OCI-M2 (cell line): Measurements from ENCODE around the gene EFHC2.
"Not testable (repeated sequence)": the region's sequence is repeated elsewhere in the genome, so short reads cannot be mapped to it uniquely, and the experiment has no call there.

Experiments used
- DNase-seq: peaks from one replicate; lab custom pipeline; 2025; ENCODE audit not compliant: unreplicated experiment; lab: John Stamatoyannopoulos, UW

Gene EFHC2

DNA sequence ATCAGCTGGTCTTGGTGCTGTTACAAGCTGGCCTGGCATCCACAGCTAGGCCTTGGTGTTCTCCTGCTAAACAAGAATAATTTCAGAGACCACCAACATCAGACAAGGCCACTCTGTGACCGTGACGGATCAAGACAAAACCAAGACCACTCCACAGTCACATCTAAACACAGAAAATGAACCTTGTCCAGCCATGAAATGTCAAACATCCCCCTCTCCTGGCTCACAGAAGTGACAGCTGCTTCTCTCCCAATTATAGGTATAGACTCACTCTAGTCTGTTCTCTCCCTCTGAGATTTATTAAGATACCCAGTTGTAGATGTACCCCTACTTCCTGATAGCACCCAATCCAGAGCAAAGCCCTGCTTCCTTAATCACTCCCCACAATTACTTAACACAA lies 40.4 kb downstream of the EFHC2 start:
- DNase-seq: no peak

DNA sequence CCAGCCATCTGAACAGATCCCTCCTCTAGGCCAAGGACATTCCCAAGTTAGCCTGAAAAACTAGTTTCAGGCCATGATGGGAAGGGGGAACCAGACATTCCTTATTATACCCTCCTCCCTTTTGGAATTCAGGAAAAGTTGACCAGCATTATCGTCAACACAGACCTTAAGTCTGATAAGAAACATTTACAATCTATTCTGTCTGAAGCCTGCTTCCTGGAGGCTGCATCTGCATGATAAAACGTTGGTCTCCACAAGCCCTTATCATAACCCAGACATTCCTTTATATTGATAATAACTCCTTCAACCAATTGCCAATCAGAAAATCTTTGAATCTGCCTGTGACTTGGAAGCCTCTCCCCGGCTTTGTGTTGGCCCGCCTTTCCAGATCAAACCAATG lies 44.3 kb downstream of the EFHC2 start:
- no peak for DNase-seq

DNA sequence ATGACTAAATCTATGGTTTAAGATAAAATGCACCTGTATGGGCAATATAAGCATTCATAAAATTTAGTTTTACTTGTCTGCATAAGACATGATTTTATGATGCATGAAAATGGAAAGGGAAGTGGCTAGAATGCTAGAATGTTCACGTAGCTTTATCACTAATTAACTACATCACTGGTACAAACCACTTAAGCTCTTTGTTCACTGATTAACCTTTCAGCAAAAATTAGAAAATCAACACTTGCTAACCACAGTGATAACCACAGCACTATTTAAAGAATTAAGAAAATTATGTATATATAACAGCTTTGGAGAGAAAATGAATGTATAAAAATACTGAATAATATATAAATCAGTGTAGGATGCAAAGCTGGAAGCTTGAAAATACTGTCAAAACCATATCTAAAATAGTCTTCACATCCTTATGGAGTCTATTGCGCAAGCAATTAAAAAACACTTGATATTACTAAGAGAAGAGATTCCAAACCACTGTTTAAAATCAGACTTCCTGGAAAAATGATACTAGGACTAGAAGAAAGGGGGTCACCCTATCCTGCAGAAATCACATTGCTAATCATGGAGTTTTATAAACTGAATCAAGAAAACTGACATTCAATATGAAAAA lies 51.9 kb downstream of the EFHC2 start:
- no peak for DNase-seq

DNA sequence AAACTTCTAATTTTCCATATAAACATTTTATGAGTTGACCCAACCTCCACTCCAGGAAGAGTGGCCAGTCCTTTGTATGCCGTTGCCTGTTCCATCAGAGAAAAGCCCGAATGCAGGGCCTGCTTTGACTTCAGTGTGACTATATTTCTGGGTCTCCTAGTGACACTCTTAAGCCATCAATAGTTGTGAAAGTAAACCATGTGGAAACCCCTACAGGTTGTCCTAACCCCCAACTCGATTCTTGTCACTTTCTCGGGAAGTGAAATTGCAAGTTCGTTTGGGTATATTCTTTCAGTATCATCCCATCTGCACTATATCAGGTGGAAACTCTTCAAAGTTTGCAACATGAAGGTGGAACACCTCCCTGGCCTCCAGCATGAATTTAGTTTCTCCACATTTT lies 52.8 kb downstream of the EFHC2 start:
- DNase-seq: no peak

DNA sequence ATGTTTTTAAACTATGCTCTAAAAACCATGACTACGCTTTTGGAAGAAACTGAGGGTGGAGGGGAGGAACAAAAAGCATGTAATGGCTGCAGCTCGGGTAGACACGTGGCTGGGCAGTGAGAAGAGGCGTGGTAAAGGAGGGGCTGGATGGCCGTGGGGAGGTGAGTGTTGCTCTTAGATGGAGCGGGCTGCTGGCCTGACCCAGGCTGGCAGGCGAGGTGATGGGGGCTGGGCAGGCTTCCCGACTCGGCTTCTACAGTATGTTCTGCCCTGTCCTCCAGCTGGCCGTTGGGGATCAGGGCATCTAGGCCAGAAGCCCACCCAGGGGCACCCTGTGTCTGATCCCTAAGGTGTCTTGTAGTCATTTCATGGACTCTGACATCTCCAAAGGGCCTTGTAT lies 60.7 kb downstream of the EFHC2 start:
- no peak for DNase-seq

DNA sequence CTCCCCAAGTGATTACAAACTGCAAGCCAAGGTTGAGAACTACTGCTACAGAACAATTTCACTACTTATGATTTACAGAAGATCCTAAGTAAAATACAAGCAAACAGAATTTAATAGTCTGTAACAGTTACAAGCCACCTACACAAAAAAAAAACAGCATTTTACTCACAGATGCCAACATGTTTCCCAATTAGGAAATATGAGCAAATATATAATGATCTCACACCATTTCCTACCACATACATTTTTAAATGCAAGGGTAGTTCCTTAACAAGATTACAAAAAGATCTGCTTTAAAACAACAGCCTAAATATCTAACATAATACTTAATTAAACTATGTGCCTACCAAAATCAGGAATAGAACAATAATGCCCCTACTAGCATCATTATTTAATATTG lies 63.4 kb downstream of the EFHC2 start:
- DNase-seq: no peak

DNA sequence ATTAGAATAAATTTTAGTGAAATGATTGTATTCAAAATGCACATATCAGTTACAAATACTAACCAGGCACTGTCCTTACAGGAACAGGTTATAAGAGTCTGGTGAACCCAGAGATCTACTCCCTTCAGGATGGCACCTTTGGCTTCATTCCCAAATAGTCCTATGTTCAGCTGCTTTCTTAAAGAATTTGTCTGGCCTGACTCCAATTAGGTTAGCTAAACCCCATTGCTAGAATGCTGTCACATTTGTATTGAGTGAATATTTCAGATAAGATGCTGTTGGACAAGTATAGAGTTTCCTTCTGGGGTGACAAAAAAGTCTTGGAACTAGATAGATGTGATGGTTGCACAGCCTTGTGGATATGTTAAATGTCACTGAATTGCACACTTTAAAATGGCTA lies 69.4 kb downstream of the EFHC2 start:
- no peak for DNase-seq

DNA sequence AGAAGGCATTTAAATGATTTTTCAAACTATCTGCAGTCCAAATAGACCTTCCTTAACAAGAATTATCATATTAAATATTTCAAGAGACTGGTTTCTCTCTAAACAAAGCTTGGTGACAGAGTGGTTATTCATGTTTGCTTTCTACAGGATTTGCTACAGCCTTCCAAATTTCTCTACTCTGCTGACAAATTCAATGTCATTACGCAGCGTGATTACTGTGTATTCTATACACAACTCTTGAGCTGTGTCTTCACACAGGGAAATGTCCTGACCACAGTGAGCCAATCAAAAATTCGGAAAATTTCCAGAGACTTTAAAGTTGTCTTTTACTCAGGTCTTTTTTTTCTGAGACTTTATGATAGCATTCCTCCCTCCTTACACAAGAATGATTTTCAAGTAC lies 75.6 kb downstream of the EFHC2 start:
- no peak for DNase-seq

DNA sequence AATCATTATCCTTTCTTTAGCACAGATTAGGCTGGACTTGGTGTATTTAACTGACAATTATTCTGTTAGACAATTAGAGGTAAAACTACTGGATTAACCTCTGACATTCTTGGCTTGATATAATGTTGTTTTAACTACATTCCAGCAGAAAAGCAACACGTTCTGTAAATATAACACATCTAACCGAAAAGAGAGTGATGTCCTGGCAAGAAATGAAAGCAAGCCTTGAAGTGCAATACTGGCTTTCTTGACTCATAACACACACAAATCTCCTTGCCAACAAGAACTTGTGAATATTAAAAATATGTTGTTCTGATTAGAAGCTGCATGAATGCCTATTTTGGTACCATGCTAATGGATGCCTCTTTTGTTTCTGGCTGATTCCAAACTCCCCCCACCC lies 76.4 kb downstream of the EFHC2 start:
- no peak for DNase-seq

DNA sequence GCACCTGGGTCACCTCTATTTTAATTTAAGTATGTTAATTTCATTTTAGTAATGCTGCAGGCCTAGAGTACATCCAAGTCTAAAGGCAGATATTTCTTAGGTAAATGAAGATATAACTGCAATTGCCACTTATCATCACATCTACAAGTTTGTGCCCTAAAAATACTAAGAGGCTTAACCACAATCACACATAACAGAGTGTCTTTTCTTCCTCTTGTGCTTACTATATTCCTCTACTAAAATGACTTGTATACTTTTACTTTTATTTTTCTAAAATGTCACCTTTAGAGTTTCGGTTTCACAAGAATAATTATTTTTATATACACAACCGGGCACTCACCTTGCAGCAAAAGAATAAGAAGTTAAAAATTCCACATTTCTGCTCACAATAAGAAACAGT lies 77.9 kb downstream of the EFHC2 start:
- no peak for DNase-seq

DNA sequence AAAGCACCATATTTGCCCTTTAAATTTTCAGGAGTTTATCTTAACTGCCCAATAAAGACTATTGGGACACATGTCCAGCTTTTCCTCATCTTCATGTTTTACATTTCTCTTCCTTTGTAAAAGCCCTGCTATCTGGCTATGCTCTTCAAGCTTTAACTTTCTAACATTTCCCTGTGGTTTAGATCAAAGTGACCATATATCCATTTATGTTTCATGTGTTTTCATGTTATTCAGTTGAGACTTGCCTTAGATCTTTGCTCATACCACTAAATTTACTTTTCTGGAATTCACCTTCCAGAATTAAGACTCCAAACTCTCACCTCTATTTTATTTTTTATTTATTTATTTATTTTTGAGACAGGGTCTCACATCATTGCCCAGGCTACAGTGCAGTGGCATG lies 78.5 kb downstream of the EFHC2 start:
- DNase-seq: no peak

DNA sequence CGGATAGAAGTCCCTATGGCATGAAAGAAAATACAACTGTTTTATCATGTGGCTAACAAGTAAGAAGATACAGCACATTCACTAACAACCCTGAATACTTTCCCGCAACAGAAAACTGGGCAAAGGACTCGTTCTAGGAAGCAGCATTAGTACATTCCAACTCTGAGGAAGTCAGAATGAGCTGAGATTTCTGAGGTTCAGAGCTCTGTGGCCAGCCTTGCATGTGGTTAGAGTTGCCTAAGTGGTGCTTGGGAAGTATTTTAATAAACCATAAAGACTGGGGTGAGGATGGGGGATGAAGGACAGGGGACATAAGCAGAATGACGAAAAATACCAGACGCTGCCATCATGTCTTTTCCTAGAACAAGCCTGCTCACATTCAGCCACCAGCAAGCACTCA lies 82.2 kb downstream of the EFHC2 start:
- DNase-seq: no peak

DNA sequence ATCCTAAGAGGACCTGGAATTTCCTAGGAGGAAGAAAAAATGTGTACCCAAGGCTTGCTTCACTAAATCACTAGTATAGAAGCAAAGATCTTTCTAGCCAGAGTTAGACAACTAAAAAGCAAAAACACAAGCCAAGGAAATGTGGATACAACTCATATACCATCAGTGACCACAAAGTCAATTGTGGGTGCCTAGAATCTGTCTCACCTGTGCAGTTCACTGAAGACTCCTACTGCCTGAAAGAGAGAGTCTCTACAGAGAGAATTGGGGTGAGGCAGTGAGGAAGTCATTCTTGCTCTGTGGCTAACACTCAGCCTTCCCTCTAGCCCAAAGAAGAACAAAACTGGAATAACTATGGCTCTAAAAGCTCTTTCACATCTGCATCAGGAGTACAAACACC lies 82.9 kb downstream of the EFHC2 start:
- DNase-seq: no peak

DNA sequence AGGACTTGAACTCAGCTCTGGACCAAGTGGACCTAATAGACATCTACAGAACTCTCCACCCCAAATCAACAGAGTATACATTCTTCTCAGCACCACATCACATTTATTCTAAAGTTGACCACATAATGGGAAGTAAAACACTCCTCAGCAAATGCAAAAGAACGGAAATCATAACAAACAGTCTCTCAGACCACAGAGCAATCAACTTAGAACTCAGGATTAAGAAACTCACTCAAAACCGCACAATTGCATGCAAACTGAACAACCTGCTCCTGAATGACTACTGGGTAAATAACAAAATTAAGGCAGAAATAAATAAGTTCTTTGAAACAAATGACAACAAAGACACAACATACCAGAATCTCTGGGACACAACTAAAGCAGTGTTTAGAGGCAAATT lies 87.7 kb downstream of the EFHC2 start:
- not testable (repeated sequence) for DNase-seq

DNA sequence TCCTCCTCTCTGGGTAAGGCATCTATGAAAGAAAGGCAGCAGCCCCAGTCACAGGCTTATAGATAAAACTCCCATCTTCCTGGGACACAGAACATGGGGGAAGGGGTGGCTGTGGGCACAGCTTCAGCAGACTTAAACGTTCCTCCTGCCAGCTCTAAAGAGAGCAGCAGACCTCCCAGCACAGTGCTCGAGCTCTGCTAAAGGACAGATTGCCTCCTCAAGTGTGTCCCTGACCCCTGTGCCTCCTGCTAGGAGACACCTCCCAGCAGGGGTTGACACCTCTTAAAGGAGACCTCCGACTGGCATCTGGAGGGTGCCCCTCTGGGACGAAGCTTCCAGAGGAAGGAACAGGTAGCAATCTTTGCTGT lies 89.9 kb downstream of the EFHC2 start:
- DNase-seq: no peak

DNA sequence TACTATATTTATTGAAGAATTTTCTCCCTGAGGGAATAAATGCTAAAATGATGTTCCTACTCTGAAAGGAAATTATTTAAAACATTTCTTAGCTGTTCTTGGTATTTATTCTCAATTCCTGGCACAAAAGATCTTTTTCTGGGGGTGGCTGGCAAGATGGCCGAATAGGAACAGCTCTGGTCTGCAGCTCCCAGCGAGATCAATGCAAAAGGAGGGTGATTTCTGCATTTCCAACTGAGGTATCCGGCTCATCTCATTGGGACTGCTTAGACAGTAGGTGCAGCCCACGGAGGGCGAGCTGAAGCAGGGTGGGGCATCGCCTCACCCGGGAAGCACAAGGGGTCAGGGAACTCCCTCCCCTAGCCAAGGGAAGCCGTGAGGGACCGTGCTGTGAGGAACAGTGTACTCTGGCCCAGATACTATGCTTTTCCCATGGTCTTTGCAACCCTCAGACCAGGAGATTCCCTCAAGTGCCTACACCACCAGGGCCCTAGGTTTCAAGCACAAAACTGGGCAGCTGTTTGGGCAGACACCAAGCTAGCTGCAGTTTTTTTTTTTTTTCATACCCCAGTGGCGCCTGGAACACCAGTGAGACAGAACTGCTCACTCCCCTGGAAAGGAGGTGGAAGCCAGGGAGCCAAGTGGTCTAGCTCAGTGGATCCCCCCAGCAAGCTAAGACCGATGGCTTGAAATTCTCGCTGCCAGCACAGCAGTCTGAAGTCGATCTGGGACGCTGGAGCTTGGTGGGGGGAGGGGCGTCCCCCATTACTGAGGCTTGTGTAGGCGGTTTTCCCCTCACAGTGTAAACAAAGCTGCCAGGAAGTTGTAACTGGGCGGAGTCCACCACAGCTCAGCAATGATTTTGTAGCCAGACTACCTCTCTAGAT lies 90.5 kb downstream of the EFHC2 start:
- peak; percentile 34 for DNase-seq

DNA sequence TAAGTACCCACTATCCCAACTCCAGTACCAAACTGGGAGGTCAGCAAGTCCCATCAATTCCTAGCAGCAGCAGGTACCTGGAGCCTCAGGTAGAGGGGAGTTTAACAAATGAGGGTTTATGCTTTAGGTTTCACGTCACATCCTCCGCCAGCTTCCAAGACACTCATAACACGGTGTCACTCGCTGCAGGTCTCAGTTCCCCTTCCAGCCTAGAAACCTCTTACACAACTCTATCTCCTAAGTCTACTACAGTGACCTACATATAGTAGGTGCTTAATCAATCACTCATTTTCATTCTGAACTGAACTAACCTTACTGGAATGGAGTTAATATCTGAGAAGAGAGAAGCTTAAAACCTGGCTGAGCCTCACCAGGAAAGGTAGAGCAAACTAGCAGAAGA lies 96.0 kb downstream of the EFHC2 start:
- no peak for DNase-seq

DNA sequence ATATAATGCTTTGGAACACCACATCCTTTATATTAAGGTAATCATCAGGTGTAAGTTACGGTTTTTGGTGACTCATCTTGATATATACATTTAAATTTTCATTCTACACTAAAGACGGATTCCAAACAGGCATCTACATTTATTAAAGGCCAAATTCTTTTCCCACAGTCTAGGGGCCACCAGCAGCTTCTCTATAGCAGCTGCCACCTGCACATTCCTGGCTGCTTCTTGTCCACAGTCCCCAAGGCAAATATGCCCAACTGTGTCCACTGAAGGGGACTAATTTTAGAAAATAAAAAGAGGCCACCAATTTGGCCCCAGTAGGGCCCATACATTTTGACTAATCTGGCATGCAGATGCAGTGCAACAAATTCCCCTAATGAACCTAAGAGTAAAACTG lies 96.6 kb downstream of the EFHC2 start:
- no peak for DNase-seq

DNA sequence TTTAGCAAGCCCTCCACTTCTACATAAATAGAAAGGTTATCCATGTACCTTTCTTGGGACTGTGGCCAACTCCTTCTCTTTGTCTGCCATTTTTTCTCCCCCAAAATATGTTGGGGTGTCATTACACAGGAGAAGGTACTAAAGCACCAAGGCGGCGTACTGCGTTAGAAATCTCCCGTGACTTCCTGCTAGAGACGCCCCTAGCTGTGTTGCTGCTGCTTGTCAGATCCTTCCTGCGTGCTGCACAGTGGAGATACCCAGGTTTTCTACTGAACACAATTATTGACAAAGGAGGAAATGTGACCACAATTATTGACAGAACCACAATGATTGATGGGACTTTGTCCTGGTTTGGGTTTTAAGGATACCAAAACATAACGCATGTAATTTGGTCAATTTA lies 97.7 kb downstream of the EFHC2 start:
- DNase-seq: no peak

DNA sequence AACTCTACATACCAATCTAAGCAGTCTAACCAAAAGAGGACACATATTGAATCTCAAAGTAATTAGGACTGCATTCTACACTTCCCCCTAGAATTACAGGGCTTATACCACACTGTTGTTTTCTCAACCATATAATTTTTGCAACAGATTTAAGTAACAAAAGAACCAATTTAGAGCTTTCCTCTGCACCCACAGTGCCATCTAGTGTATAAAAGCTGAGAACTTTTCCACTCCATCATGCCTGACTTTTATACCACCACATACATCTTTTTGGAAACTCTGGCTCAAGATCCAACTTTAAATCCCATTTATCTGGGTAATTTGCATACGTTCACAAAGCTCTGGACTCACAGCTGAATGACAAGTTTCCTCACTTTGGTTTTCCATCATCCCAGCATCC lies 99.5 kb downstream of the EFHC2 start:
- no peak for DNase-seq

DNA sequence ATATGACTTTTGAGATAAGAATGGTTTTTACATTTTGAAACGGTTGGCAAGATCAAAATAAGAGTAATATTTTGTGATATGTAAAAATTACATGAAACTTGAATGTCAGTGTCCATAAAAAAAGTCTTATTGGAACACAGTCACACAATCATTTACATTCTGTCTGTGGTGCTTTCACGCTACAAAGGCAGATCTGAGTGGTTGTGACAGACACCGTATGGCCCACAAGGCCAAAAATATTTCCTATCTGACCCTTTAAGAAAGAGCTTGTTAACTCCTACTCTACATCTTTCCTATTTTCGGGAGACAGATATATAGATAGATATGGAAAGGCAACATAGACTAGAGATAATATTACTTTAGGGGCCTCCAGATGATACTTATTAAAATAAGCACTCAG lies 101.9 kb downstream of the EFHC2 start:
- no peak for DNase-seq

DNA sequence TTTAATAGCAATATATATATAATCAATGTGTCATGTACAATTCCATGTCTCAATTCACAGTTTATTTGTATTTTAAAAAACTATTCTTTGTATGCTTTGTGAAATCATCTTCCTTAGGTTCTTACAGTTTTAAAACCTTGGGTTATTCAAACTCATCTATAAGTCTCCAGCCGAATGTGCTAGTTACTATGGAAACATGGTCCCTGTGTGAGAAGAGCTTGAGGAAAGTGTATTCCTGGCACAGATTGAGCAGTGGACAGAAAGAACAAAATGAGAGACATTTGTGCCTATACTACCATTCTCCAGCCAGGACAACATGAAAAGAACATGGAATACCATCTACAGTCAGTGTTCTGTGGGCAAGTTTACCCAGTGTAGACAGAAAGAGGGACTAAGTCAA lies 103.4 kb downstream of the EFHC2 start:
- no peak for DNase-seq

DNA sequence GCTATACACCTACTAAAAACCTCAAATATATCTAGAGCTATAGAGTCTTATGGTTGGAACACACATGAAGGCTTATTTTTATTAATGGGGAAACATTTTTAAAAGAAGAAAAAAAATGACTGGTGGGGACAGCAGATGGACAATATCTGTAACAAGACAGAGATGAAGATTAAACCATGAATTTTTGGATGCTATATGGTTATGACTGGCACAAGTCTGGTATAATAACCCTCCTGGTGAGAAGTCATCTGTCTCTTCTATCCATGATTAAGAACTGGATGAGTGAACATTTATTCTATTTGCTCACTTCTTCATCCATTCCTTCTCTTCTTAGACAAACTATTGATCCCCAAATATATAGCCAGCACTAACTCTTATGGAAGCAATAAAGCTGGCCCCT lies 104.4 kb downstream of the EFHC2 start:
- no peak for DNase-seq
